NCI-H2171 (cell line): ENCODE results near the gene PPY.
A peak's percentile ranks its signal among the peaks of the same experiment; 100 is the strongest.
"Not testable (repeated sequence)": the region's sequence is repeated elsewhere in the genome, so short reads cannot be mapped to it uniquely, and the experiment has no call there.

Experiments
- DNase-seq: peaks from one replicate; lab custom pipeline; 2025; lab: John Stamatoyannopoulos, UW

The PPY gene

GRCh38 chr17:43905985-43906852 is 36.1 kb downstream of the PPY start:
- peak; percentile 39 for DNase-seq

- DNase-seq: peak; percentile 36
Observed at GRCh38 chr17:43905400-43905984, 36.8 kb downstream of the PPY start.

- DNase-seq: no peak
Observed at GRCh38 chr17:43901861-43902589, 40.3 kb downstream of the PPY start.

GRCh38 chr17:43900858-43901754 is 41.2 kb downstream of the PPY start:
- DNase-seq: no peak

GRCh38 chr17:43900183-43900857 is 42.0 kb downstream of the PPY start:
- DNase-seq: peak; percentile 87

GRCh38 chr17:43898446-43898845 is 43.8 kb downstream of the PPY start:
- peak; percentile 25 for DNase-seq

- DNase-seq: no peak
Observed at GRCh38 chr17:43897831-43898230, 44.4 kb downstream of the PPY start.

GRCh38 chr17:43894494-43894893 is 47.8 kb downstream of the PPY start:
- DNase-seq: not testable (repeated sequence)

- no peak for DNase-seq
Observed at GRCh38 chr17:43892647-43892952, 49.7 kb downstream of the PPY start.

GRCh38 chr17:43891851-43892646 is 50.2 kb downstream of the PPY start:
- DNase-seq: no peak
